ENCODE data around the gene WAS.
"Not testable (repeated sequence)": the region's sequence is repeated elsewhere in the genome, so short reads cannot be mapped to it uniquely, and the experiment has no call there.

Gene WAS

GRCh38 chrX:48688531-48689150 lies 5.0 kb downstream of the WAS start:
- no peak for DNase-seq

GRCh38 chrX:48689208-48689920 lies 5.8 kb downstream of the WAS start:
- no peak for DNase-seq

- not testable (repeated sequence) for DNase-seq
Observed at GRCh38 chrX:48691746-48692145, 8.1 kb downstream of the WAS start.

- DNase-seq, result no peak
Observed at GRCh38 chrX:48694776-48695533, 11.4 kb downstream of the WAS start.

GRCh38 chrX:48695534-48695896 lies 11.9 kb downstream of the WAS start:
- no peak for DNase-seq

- no peak for DNase-seq
Observed at GRCh38 chrX:48695925-48696300, 12.3 kb downstream of the WAS start.

- peak; percentile 84 for DNase-seq
Observed at GRCh38 chrX:48696301-48696908, 12.8 kb downstream of the WAS start, which contains the start of gene SUV39H1. TSS of gene SUV39H1 (plus strand) at chrX:48696734. CDS start at chrX:48696785, 51 bp downstream.

- peak; percentile 34 for DNase-seq
Observed at GRCh38 chrX:48696909-48697727, 13.5 kb downstream of the WAS start.

GRCh38 chrX:48698306-48698705 lies 14.7 kb downstream of the WAS start:
- DNase-seq, result no peak

- DNase-seq, result no peak
Observed at GRCh38 chrX:48700246-48700645, 16.6 kb downstream of the WAS start.

GRCh38 chrX:48700951-48701653 lies 17.5 kb downstream of the WAS start:
- no peak for DNase-seq

- no peak for DNase-seq
Observed at GRCh38 chrX:48702032-48702431, 18.4 kb downstream of the WAS start.

- no peak for DNase-seq
Observed at GRCh38 chrX:48702716-48703115, 19.1 kb downstream of the WAS start.

GRCh38 chrX:48703228-48703627 lies 19.6 kb downstream of the WAS start:
- no peak for DNase-seq

GRCh38 chrX:48703642-48704481 lies 20.3 kb downstream of the WAS start:
- no peak for DNase-seq

- DNase-seq, result no peak
Observed at GRCh38 chrX:48705871-48706270, 22.3 kb downstream of the WAS start.

GRCh38 chrX:48709522-48710112 lies 26.0 kb downstream of the WAS start:
- DNase-seq, result no peak

- DNase-seq, result no peak
Observed at GRCh38 chrX:48711162-48711928, 27.7 kb downstream of the WAS start.

- no peak for DNase-seq
Observed at GRCh38 chrX:48711929-48712505, 28.4 kb downstream of the WAS start.

Data from HCEC 1CT (cell line).